SK-N-MC (cell line): ENCODE data around the gene CNPY3.
"Not testable (repeated sequence)": the region's sequence is repeated elsewhere in the genome, so short reads cannot be mapped to it uniquely, and the experiment has no call there.

Experiments
- DNase-seq: peaks from one replicate; pipeline ENCODE4 v3.0.0-alpha.2; 2011; ENCODE audit warnings: low read depth, low spot score
- H3K27ac ChIP-seq: fragments of 200-600 bp; sonication (generic); 2 replicates; pipeline ENCODE4 v1.5.1; 2016; ENCODE audit warnings: mixed run types
- H3K36me3 ChIP-seq: fragments of 200-600 bp; sonication (generic); 2 replicates; pipeline ENCODE4 v1.6.1; 2017; ENCODE audit warnings: antibody characterized with exemption, low read length, mixed read lengths; ENCODE audit not compliant: insufficient read depth
- H3K4me3 ChIP-seq: fragments of 200-600 bp; sonication (generic); 2 replicates; pipeline ENCODE4 v1.5.1; 2016
- H3K9ac ChIP-seq: fragments of 200-600 bp; sonication (generic); 2 replicates; pipeline ENCODE4 v1.8.0; 2017; ENCODE audit warnings: mixed run types, mixed read lengths; ENCODE audit not compliant: insufficient read length
- H3K9me3 ChIP-seq: fragments of 200-600 bp; sonication (generic); 2 replicates; pipeline ENCODE4 v1.6.1; 2017; ENCODE audit warnings: low read depth, mild to moderate bottlenecking, antibody characterized with exemption, low read length, moderate library complexity, mixed read lengths
- EZH2 ChIP-seq: fragments of 200-600 bp; sonication (generic); IDR thresholded peaks from one replicate; pipeline ENCODE4 v1.6.1; 2017; ENCODE audit warnings: antibody characterized with exemption
- FOXP2 ChIP-seq: optimal IDR thresholded peaks from 2 replicates; pipeline ENCODE3; 2011; ENCODE audit warnings: mild to moderate bottlenecking, moderate library complexity; ENCODE audit not compliant: insufficient read depth; ENCODE audit errors: extremely low read length, control extremely low read depth
- POLR2AphosphoS5 ChIP-seq: IDR thresholded peaks from 2 replicates; pipeline ENCODE4 v1.6.1; 2012; ENCODE audit warnings: mild to moderate bottlenecking, low read depth, low read length, borderline replicate concordance

CNPY3 gene

GRCh38 chr6:42928986-42929820 is at the start of gene CNPY3:
Gene CNPY3 (plus strand): TSS chr6:42929480. CDS start chr6:42929571, 91 bp downstream.
- H3K4me3 ChIP-seq = peak within 1 kb of the TSS; percentile 88
- H3K36me3 ChIP-seq = peaks cover 8% of the 10 kb centered on the region; the same call in 1 of the 2 replicates
- TF ChIP-seq FOXP2 (no peak), POLR2AphosphoS5 (peak; percentile 87)
- no peaks in the 10 kb centered on the region for H3K9me3 ChIP-seq
- peak; percentile 99 for DNase-seq
- H3K27ac ChIP-seq = peak within 1 kb of the TSS; percentile 91
- peak within 1 kb of the TSS; percentile 80 for H3K9ac ChIP-seq

GRCh38 chr6:42880240-42880817 is 49.0 kb upstream of the CNPY3 start:
- Histone ChIP-seq H3K4me3 (peak overlapping the region; percentile 89), H3K36me3 (peaks cover 45% of the 10 kb centered on the region), H3K27ac (peak overlapping the region; percentile 97), H3K9ac (peak overlapping the region; percentile 98)
- not testable (repeated sequence) for H3K9me3 ChIP-seq, DNase-seq

- Histone ChIP-seq H3K9ac (peak overlapping the region; percentile 98), H3K4me3 (peak overlapping the region; percentile 89), H3K36me3 (peaks cover 50% of the 10 kb centered on the region), H3K27ac (peak overlapping the region; percentile 97; the same call in 1 of the 2 replicates)
- H3K9me3 ChIP-seq, DNase-seq: not testable (repeated sequence)
Measured at GRCh38 chr6:42880871-42881270, 48.4 kb upstream of the CNPY3 start.

GRCh38 chr6:42885702-42886101 is 43.6 kb upstream of the CNPY3 start:
- no peak for TF ChIP-seq POLR2AphosphoS5
- H3K36me3 ChIP-seq = peaks cover 54% of the 10 kb centered on the region
- H3K27ac ChIP-seq = no peak overlapping the region
- no peaks in the 10 kb centered on the region for H3K9me3 ChIP-seq
- H3K9ac ChIP-seq = no peak overlapping the region
- DNase-seq = no peak
- no peak overlapping the region for H3K4me3 ChIP-seq

GRCh38 chr6:42888201-42888600 is 41.1 kb upstream of the CNPY3 start:
- not testable (repeated sequence) for H3K27ac ChIP-seq, H3K9ac ChIP-seq, H3K4me3 ChIP-seq, DNase-seq, H3K9me3 ChIP-seq
- peaks cover 31% of the 10 kb centered on the region for H3K36me3 ChIP-seq

- DNase-seq = no peak
- no peak for TF ChIP-seq EZH2
- no peak for TF ChIP-seq POLR2AphosphoS5
- no peak for TF ChIP-seq FOXP2
- Histone ChIP-seq H3K4me3 (peak overlapping the region; percentile 90), H3K27ac (peak overlapping the region; percentile 67), H3K9me3 (no peaks in the 10 kb centered on the region), H3K9ac (peak overlapping the region; percentile 84), H3K36me3 (peaks cover 15% of the 10 kb centered on the region)
Measured at GRCh38 chr6:42889815-42890214, 39.5 kb upstream of the CNPY3 start.

- H3K9me3 ChIP-seq = no peaks in the 10 kb centered on the region
Measured at GRCh38 chr6:42890311-42891198, 38.7 kb upstream of the CNPY3 start.

GRCh38 chr6:42891199-42891722 is 38.0 kb upstream of the CNPY3 start:
- Histone ChIP-seq H3K4me3 (peak overlapping the region; percentile 90; the same call in 1 of the 2 replicates), H3K9ac (no peak overlapping the region), H3K27ac (no peak overlapping the region), H3K36me3 (peaks cover under 1% of the 10 kb centered on the region; the same call in 1 of the 2 replicates), H3K9me3 (no peaks in the 10 kb centered on the region)
- no peak for DNase-seq
- TF ChIP-seq POLR2AphosphoS5 = no peak
- TF ChIP-seq EZH2 = no peak
- TF ChIP-seq FOXP2 = no peak

More at GRCh38 chr6:42890311-42891198, 38.7 kb upstream of the CNPY3 start:
- Histone ChIP-seq H3K27ac (peak overlapping the region; percentile 67), H3K4me3 (peak overlapping the region; percentile 90), H3K9ac (peak overlapping the region; percentile 84), H3K36me3 (peaks cover 8% of the 10 kb centered on the region)
- DNase-seq = no peak
- TF ChIP-seq EZH2 = no peak
- peak; percentile 97 for TF ChIP-seq POLR2AphosphoS5
- TF ChIP-seq FOXP2 = no peak

GRCh38 chr6:42894041-42894828 is 35.0 kb upstream of the CNPY3 start:
- H3K9ac ChIP-seq, DNase-seq: not testable (repeated sequence)

More at GRCh38 chr6:42894041-42894828, 35.0 kb upstream of the CNPY3 start:
- H3K4me3 ChIP-seq, H3K36me3 ChIP-seq, H3K27ac ChIP-seq, H3K9me3 ChIP-seq: not testable (repeated sequence)
